Measurements from ENCODE around the gene C1orf174. TPM values are rescaled to one million over a fixed set of nuclear protein-coding genes. Genes with fewer than 3 reads are reported as not detected.

C1orf174 gene
- total and polyA plus RNA-seq, 2 of the 13 experiments (the other 11 are each of a cell fraction or from before 2014, with no cell fraction given), result 21.6 to 31.4 TPM

DNA sequence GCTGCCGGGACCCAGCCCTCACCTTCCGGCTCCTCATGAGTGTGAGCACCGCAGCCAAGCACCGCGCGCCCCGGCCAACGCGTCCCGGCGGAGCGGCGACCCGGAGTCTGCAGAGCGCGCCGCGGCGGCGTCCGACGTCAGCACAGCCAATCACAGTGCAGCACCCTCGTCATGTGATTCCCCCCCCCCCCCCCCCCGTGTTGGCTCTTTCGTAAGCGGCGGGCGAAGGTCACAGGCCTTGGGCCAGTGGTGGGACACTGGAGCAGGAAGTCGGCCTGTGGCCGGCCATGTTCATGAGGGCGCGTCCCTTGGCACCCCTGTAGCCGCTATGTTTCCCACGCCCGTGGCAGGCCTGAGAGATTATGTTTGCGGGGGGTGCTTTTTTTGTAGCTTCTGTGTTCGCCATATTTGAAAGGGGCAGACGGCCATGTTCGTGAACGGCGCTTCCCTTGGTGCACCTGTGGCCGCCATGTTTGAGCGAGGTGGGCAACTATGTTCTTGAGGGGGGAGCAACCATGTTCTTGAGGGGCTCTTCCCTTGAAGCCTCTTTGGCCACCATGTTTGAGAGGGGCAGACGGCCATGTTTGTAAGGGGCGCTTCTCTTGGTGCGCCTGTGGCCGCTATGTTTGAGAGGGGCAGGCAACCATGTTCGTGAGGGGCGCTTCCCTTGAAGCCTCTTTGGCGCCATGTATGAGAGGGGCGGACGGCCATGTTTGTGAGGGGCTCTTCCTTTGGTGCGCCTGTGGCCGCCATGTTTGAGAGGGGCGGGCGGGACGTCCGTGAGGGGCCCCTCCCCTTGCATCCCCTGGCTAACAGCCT is at the start of gene C1orf174 (continued):
- TF ChIP-seq, protein P1, sequence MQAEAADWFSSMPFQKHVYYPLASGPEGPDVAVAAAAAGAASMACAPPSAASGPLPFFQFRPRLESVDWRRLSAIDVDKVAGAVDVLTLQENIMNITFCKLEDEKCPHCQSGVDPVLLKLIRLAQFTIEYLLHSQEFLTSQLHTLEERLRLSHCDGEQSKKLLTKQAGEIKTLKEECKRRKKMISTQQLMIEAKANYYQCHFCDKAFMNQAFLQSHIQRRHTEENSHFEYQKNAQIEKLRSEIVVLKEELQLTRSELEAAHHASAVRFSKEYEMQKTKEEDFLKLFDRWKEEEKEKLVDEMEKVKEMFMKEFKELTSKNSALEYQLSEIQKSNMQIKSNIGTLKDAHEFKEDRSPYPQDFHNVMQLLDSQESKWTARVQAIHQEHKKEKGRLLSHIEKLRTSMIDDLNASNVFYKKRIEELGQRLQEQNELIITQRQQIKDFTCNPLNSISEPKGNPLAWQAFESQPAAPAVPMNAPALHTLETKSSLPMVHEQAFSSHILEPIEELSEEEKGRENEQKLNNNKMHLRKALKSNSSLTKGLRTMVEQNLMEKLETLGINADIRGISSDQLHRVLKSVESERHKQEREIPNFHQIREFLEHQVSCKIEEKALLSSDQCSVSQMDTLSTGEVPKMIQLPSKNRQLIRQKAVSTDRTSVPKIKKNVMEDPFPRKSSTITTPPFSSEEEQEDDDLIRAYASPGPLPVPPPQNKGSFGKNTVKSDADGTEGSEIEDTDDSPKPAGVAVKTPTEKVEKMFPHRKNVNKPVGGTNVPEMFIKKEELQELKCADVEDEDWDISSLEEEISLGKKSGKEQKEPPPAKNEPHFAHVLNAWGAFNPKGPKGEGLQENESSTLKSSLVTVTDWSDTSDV (CRISPR knock-in tag; IDR thresholded peaks at IDR 0.05), result no peak
- TF ChIP-seq THAP7 (CRISPR knock-in tag; IDR thresholded peaks at IDR 0.05), result 0 out of 2 replicates have a peak, but pooled peaks have one; percentile 75
- TF ChIP-seq, protein P2, sequence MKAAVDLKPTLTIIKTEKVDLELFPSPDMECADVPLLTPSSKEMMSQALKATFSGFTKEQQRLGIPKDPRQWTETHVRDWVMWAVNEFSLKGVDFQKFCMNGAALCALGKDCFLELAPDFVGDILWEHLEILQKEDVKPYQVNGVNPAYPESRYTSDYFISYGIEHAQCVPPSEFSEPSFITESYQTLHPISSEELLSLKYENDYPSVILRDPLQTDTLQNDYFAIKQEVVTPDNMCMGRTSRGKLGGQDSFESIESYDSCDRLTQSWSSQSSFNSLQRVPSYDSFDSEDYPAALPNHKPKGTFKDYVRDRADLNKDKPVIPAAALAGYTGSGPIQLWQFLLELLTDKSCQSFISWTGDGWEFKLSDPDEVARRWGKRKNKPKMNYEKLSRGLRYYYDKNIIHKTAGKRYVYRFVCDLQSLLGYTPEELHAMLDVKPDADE (CRISPR knock-in tag; IDR thresholded peaks at IDR 0.05), result no peak; the same call in 1 of the 2 replicates
- TF ChIP-seq ASH2L (IDR thresholded peaks at IDR 0.05; ENCODE audit: insufficient read length, low read depth, low read length), result peak; percentile 43
- no peak for TF ChIP-seq HHEX (CRISPR knock-in tag; IDR thresholded peaks at IDR 0.05)
- no peak for TF ChIP-seq SRF (IDR thresholded peaks at IDR 0.05; ENCODE audit: low read depth, low read length)
- no peak for TF ChIP-seq ZNF766 (CRISPR knock-in tag; IDR thresholded peaks at IDR 0.05; ENCODE audit: borderline replicate concordance)
- TF ChIP-seq, protein P3, sequence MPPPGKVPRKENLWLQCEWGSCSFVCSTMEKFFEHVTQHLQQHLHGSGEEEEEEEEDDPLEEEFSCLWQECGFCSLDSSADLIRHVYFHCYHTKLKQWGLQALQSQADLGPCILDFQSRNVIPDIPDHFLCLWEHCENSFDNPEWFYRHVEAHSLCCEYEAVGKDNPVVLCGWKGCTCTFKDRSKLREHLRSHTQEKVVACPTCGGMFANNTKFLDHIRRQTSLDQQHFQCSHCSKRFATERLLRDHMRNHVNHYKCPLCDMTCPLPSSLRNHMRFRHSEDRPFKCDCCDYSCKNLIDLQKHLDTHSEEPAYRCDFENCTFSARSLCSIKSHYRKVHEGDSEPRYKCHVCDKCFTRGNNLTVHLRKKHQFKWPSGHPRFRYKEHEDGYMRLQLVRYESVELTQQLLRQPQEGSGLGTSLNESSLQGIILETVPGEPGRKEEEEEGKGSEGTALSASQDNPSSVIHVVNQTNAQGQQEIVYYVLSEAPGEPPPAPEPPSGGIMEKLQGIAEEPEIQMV (CRISPR knock-in tag; IDR thresholded peaks at IDR 0.05; ENCODE audit: low read depth), result no peak; the same call in 1 of the 2 replicates
- TF ChIP-seq HNF1B (CRISPR knock-in tag; IDR thresholded peaks at IDR 0.05), result no peak
- TF ChIP-seq SOX13 (IDR thresholded peaks at IDR 0.05), result 0 out of 2 replicates have a peak, but pooled peaks have one; percentile 1
- TF ChIP-seq SOX13 (CRISPR knock-in tag; conservative IDR thresholded peaks at IDR 0.05 in 1 of 2, IDR thresholded peaks at IDR 0.05 in 1 of 2), result no peak; a peak in 1 of 4 replicates
- TF ChIP-seq ZNF557 (CRISPR knock-in tag; IDR thresholded peaks at IDR 0.05), result no peak
- TF ChIP-seq ZBTB1 (CRISPR knock-in tag; IDR thresholded peaks at IDR 0.05; ENCODE audit: borderline replicate concordance), result no peak
- TF ChIP-seq, protein P4, sequence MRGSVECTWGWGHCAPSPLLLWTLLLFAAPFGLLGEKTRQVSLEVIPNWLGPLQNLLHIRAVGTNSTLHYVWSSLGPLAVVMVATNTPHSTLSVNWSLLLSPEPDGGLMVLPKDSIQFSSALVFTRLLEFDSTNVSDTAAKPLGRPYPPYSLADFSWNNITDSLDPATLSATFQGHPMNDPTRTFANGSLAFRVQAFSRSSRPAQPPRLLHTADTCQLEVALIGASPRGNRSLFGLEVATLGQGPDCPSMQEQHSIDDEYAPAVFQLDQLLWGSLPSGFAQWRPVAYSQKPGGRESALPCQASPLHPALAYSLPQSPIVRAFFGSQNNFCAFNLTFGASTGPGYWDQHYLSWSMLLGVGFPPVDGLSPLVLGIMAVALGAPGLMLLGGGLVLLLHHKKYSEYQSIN (CRISPR knock-in tag; IDR thresholded peaks at IDR 0.05; ENCODE audit: borderline replicate concordance), result no peak; the same call in 1 of the 2 replicates
- no peak for TF ChIP-seq NR1H2 (CRISPR knock-in tag; IDR thresholded peaks at IDR 0.05; ENCODE audit: borderline replicate concordance, low read depth)
- no peak; the same call in none of the 2 replicates for TF ChIP-seq YEATS4 (CRISPR knock-in tag; IDR thresholded peaks at IDR 0.05; ENCODE audit: borderline replicate concordance)
- TF ChIP-seq SMYD3 (CRISPR knock-in tag; IDR thresholded peaks at IDR 0.05), result 0 out of 2 replicates have a peak, but pooled peaks have one; percentile 53
